HG02610 (cell line): ENCODE results near the gene SHOC1.
"Not testable (repeated sequence)": the region's sequence is repeated elsewhere in the genome, so short reads cannot be mapped to it uniquely, and the experiment has no call there.

Source experiments
- ATAC-seq: cut with Tn5 transposase; IDR thresholded peaks from one replicate; pipeline ENCODE4 v1.9.1; 2021; ENCODE audit warnings: mild to moderate bottlenecking, moderate library complexity; ENCODE audit not compliant: unreplicated experiment

SHOC1 gene

DNA sequence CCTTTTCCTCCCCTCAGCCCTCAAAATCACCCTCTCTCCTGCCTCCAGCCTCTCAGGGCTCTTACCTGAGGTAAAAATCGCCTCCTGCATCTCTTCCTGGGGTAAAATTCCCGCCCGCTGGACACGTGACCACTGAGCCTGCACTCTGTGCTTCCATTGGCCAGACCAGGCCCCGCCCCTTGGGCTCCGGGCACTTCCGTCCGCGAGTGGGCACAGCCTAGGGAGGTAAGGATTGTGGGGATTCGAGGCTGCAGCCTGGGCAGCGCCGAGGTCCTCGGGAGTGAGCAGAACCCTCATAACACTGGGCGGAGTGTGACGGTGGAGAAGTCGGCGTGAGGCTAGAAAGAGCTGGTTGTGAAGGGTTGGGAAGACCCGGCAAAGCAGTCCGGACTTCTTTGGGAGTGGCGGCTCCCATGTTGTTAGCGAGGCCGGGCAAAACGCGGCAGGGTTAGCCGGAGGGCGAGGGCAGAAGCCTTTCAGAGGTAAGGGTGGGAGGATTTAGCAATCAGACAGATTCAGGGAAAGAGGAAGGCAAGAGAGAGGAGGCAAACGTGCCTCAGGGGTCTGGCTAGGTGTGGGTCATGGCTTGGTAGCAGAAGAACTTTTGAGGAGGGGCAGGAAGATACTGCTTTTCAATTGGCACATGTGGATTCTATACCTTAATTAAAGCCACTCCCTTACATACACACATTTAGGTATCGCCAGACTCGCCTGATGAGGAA lies at the start of gene SHOC1:
SHOC1 (minus strand) TSS at position 103 of the 722 bp plus-strand sequence. CDS start 3,519 bp downstream, outside the sequence.
- no peak for ATAC-seq

GRCh38 chr9:111843971-111844370 lies 49.2 kb upstream of the SHOC1 start:
- no peak for ATAC-seq

DNA sequence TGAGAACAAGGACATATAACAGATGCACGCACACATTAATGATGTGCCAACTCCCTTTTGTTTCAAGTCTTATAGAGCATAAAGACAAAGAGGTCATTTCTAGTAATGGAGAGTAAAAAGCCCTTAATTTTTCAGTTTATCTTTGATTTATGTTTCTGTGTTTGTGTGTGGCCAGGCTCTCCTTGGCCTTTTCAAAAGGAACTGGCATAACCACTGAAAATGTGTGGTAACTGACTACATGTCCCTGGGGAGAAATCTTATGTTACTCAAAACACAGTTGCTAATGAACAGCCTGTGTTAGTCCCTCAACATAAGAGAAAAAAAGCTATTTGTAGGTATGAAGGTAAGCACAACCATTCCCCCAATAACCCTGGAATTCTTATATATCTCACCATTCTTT lies 47.6 kb upstream of the SHOC1 start:
- no peak for ATAC-seq

- ATAC-seq: no peak
These were observed 45.7 kb upstream of the SHOC1 start for GRCh38 chr9:111840442-111840841.

- ATAC-seq: no peak
These were observed 45.2 kb upstream of the SHOC1 start for GRCh38 chr9:111839987-111840386.

DNA sequence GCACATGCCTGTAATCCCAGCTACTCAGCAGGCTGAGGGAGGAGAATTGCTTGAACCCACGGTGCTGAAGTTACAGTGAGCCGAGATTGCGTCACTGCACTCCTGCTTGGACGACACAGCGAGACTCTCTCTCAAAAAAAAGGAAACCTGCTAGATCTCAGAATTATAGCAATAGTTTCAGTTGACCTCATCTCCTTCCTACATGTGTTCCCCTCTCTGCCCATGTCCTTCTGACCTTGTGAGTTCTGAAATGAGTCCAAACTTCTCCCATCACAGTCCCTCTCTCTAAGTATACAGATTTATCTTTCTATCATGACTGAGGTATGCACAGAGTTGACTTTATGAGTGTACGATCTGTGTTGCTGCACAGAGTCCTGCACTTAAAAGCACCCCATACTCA lies 44.6 kb upstream of the SHOC1 start:
- ATAC-seq: peak; percentile 77

DNA sequence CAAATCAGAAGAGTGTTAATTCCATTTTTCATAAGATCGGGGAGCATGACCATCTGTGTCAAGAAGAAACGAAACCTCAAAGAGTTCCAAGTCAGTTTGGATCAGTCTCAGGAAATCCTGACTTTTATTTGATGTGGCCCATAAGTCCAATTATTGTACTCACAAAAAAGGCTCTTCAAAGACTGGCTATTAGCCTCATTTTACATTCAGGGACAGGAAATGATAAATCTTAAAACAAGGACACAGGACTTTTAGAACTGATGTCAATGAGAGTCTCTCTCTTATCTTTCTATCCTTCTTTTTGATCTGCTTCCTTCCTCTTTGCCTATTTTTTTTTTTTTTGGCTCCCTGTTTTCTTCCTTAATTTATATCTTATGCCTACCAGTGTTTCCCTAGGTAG lies 43.7 kb upstream of the SHOC1 start:
- ATAC-seq: no peak

- no peak for ATAC-seq
These were observed 41.6 kb upstream of the SHOC1 start for GRCh38 chr9:111836311-111836710.

DNA sequence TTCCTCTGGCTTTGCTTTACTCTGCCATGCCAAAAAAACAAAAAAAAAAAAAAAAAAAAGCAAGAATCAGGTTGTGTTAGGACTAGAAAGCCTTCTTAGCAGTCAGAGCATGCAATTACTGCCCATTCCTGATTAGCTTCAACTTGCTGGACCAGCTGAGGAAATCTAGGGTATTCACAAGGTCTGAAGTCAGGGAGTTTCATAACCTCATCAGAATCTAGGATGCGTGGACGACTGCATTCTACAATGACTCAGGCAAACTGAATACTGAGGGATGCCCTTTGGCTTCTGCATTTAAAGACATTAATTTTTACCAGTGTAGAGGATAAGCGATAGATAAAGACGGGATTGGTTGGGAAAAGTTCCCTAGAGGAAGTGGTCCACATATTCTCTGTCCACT lies 39.2 kb upstream of the SHOC1 start:
- no peak for ATAC-seq

DNA sequence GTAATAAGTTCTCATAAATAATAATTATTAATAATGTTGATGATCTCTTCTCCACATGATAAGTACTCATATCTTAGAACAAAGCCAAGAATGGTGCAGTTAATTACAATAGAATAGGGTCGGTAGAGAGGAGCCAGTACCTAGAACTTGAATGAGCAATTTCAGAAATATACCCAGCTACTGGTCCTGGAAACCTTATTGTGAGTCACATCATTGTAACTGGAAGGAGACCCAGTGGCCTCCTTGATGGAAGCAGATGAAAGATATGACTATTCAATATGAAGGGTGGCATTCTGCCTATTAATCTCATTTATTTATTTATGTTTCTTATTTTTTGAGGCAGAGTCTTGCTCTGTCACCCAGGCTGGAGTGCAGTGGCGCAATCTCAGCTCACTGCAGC lies 37.7 kb upstream of the SHOC1 start:
- ATAC-seq: no peak

DNA sequence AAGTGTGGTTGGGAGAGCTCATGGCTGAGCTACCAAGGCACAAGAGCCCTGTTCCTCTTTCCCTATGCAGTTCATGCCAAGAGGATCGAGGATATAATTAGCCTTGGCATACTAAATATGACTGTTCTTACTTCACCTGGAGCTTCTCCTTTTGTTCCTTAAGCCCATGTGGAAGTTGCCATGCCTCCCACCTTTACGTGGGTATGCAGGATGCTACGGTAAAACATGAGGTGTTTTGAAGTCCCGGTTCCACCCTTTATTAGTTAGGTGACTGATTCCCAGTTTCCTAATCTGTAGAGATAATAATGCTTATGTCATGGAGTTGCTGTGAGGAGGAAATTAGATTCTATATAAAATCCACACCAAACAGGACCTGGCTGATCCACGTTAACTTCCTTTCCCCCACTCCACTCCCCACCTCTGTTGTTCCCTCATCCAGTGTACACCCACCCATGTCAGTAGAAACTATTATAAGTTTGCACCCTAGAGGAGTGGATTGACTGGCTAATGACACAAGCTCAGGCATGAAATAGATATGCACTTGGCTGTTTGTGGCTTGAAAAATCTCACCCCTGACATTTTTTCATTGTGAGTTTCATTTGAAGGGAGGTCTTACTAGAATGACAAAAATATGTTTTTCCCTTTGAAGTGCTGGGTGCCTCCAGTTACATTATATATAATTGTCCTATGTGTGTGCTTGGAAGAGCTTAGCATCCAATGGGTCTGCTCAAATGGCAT lies 36.8 kb upstream of the SHOC1 start:
- no peak for ATAC-seq

- no peak for ATAC-seq
These were observed 33.5 kb upstream of the SHOC1 start for GRCh38 chr9:111828193-111828592.

- ATAC-seq: no peak
These were observed 30.9 kb upstream of the SHOC1 start for GRCh38 chr9:111825468-111826145.

GRCh38 chr9:111821006-111821528 lies 26.3 kb upstream of the SHOC1 start:
- no peak for ATAC-seq

GRCh38 chr9:111819360-111819759 lies 24.6 kb upstream of the SHOC1 start:
- ATAC-seq: no peak

DNA sequence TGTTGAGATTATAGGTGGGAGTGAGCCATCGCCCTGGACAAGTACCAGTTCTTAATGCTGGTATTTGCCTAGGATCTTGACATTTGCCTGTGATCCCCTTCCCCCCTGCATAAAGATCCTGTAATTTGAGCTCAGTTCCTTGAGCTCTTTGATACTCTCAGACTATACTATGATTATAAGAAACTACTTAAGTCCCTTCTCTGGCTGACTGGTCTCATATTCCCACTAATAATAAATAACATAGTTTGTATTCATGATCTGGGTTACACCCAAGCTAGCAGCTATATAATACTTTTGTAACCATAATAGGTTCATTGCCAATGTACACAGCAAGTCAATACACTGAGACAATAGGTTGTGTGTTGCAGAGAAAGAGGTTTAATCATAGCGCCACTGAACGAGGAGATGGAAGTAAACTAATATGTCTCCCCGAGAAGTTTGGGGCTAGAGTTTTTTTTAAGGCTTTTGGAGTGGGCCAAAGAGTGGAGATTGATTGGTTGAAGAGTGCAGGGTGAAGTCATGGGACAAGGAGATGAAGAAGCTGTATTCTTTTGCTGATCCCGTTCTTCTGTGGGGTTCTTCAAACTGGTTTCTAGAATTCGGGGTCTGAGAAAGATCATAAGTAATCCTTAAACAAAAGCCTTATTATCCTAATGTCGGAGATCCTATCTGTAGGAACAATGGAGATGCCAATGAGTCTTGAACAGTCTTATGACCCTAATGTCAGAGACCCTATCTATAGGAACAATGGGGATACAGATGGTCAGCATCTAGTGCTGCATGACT lies 20.7 kb upstream of the SHOC1 start:
- no peak for ATAC-seq

DNA sequence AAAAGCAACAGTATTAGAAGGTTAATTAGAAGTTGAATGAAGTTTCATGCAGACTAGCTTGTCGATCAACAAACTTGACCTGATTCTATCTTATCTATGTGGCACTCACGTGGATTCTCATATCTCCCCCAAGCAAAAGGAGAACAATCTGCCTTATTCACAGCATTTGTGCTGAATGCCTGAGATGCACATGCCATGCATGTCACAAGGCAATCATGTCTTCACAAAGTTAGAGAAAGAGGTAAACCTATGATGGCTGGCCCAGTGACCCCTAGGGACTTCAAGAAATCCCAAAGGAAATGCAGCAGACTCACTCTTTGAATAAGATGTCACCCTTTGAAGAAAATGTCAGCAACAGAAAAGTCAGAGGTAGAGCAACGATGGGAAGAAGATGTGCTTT lies 17.6 kb upstream of the SHOC1 start:
- ATAC-seq: no peak

DNA sequence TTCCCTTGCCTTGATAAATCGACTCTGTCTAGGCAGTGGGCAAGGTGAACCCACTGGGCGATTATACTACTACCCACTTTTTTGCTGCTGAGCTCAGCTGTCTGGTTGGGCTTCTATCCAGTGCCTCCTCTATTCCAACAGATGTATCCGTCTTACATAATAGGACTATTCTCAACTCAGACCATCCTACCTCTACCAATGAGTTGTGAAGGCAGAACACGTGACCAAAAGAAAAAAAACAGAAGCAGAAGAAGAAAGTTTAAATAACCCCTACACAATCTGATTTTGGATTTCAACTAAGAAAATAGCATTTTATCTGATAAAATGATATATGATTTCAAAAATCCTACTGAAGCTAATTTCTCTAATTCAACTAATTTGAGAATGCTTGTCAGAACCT lies 16.2 kb upstream of the SHOC1 start:
- no peak for ATAC-seq

- not testable (repeated sequence) for ATAC-seq
These were observed 15.7 kb upstream of the SHOC1 start for GRCh38 chr9:111810415-111810814.

- no peak for ATAC-seq
These were observed 12.5 kb upstream of the SHOC1 start for GRCh38 chr9:111807197-111807596.

DNA sequence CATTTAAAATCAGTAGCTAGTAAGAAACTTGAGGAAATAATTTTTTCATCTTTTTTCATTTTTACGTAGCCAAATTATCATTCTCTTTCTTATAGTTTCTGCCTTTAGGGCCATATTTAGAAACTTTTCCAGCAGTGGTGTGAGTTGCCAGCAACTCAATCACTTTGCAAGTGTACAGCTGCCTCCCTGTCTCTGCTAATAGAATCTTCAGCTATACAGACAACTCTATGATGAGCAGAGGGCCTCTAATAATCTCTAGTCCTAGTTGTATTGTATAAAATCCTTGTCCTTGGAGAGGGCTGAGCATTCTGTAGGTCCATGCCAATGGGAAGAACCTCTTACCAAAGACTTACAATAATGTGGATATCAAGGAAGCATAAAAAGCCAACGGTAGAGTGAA lies 11.5 kb upstream of the SHOC1 start:
- ATAC-seq: no peak
